K562 (cell line): ENCODE measurements around the gene CTSZ. TPM values are rescaled to one million over a fixed set of nuclear protein-coding genes. Genes with fewer than 3 reads are reported as not detected.

Experiments used
- ARID3B ChIP-seq: fragments of 250-450 bp; sonication (Bioruptor Pico); IDR thresholded peaks from 2 replicates; pipeline ENCODE4 v1.4.0; 2020; ENCODE audit warnings: borderline replicate concordance
- CBFA2T3 ChIP-seq: fragments of 450-650 bp; IDR thresholded peaks from 2 replicates; pipeline ENCODE4 v1.6.1; 2017
- CREB3L1 ChIP-seq: fragments of 450-650 bp; IDR thresholded peaks from 2 replicates; pipeline ENCODE4 v1.6.1; 2014; ENCODE audit warnings: low read depth, mild to moderate bottlenecking, moderate library complexity, borderline replicate concordance
- CXXC5 ChIP-seq: fragments of 250-450 bp; sonication (Bioruptor Pico); IDR thresholded peaks from 2 replicates; pipeline ENCODE4 v1.8.0; 2022; ENCODE audit warnings: inconsistent platforms, mild to moderate bottlenecking, moderate library complexity
- ELF2 ChIP-seq: fragments of 250-450 bp; sonication (Bioruptor Pico); IDR thresholded peaks from 2 replicates; pipeline ENCODE4 v1.5.0; 2021; ENCODE audit warnings: mild to moderate bottlenecking
- ETS1 ChIP-seq: conservative IDR thresholded peaks from 2 replicates; pipeline ENCODE4 v1.6.1; 2011; ENCODE audit warnings: low read depth, mild to moderate bottlenecking, low read length; ENCODE audit not compliant: control insufficient read depth
- IFI16 ChIP-seq: fragments of 250-450 bp; sonication (Bioruptor Pico); IDR thresholded peaks from 2 replicates; pipeline ENCODE4 v2.1.2; 2022; ENCODE audit warnings: mild to moderate bottlenecking, inconsistent platforms
- KDM4B ChIP-seq, 2 experiments: fragments of 450-650 bp in 1 of 2; sonication (generic) in 1 of 2; IDR thresholded peaks; 2 replicates each; pipeline ENCODE4 v1.6.1; 2016 to 2017; ENCODE audit warnings: borderline replicate concordance in 2 of 2, antibody characterized with exemption in 1 of 2, low read depth in 1 of 2, mild to moderate bottlenecking in 1 of 2
- L3MBTL2 ChIP-seq: fragments of 450-650 bp; IDR thresholded peaks from 2 replicates; pipeline ENCODE4 v1.6.1; 2016; ENCODE audit warnings: mild to moderate bottlenecking, moderate library complexity
- MITF ChIP-seq: IDR thresholded peaks from 2 replicates; pipeline ENCODE4 v1.6.1; 2014; ENCODE audit warnings: antibody characterized with exemption
- NBN ChIP-seq: fragments of 450-650 bp; IDR thresholded peaks from 2 replicates; pipeline ENCODE4 v1.6.1; 2016; ENCODE audit warnings: low read depth, mild to moderate bottlenecking
- PHF20 ChIP-seq: fragments of 450-650 bp; IDR thresholded peaks from 2 replicates; pipeline ENCODE4 v1.6.1; 2018; ENCODE audit not compliant: partially characterized antibody
- PTBP1 ChIP-seq: fragments of 200-400 bp; formaldehyde crosslinking; IDR thresholded peaks from 2 replicates; pipeline ENCODE4 v1.6.1; 2017; ENCODE audit warnings: low read depth, low read length
- RHOXF2B ChIP-seq: fragments of 250-450 bp; sonication (Bioruptor Pico); conservative IDR thresholded peaks from 2 replicates; pipeline ENCODE4 v1.5.1; 2021
- SMAD4 ChIP-seq: fragments of 250-450 bp; sonication (Bioruptor Pico); conservative IDR thresholded peaks from 2 replicates; pipeline ENCODE4 v1.8.0; 2021; ENCODE audit warnings: inconsistent platforms, mild to moderate bottlenecking, moderate library complexity
- TAF15 ChIP-seq: fragments of 200-400 bp; formaldehyde crosslinking; IDR thresholded peaks from 2 replicates; pipeline ENCODE4 v1.6.1; 2017; ENCODE audit warnings: mild to moderate bottlenecking, low read depth, low read length, moderate library complexity
- THRAP3 ChIP-seq: fragments of 450-650 bp; IDR thresholded peaks from 2 replicates; pipeline ENCODE4 v1.6.1; 2016; ENCODE audit warnings: mild to moderate bottlenecking, inconsistent platforms, borderline replicate concordance
- ZBTB12 ChIP-seq: fragments of 250-450 bp; sonication (Bioruptor Pico); IDR thresholded peaks from 2 replicates; pipeline ENCODE4 v1.4.0; 2020
- ZNF253 ChIP-seq: fragments of 250-450 bp; sonication (Bioruptor Pico); conservative IDR thresholded peaks from 2 replicates; pipeline ENCODE4 v1.6.1; 2021; ENCODE audit warnings: mild to moderate bottlenecking
- ZNF384 ChIP-seq: IDR thresholded peaks from 2 replicates; pipeline ENCODE4 v1.6.1; 2012; ENCODE audit warnings: low read depth, low read length, improper control_type of control experiment
- polyA plus RNA-seq, 8 experiments: library from polyadenylated mRNA; depleted of rRNA in 4 of 8; stranded (reverse) in 5 of 8; unstranded in 3 of 8; fragments of >200 nt; fragmentation: Nextera tagmentation in 2 of 8; fragmentation: Illumina TruSeq in 1 of 8; extraction: Ambion mirVana in 2 of 8; extraction: Trizol in 1 of 8; gene quantifications; 2 replicates each; pipeline versions ENCODE4 v1.2.1 to v1.2.3, GENCODE V29; 2011 to 2014; ENCODE audit warnings: inconsistent platforms in 1 of 8, missing spikeins in 1 of 8
- total RNA-seq, 7 experiments: library from RNA; depleted of rRNA in 6 of 7; stranded (reverse); fragments of >200 nt in 6 of 7; fragmentation: Illumina TruSeq in 2 of 7; extraction: Trizol in 2 of 7; gene quantifications; 2 replicates each; pipeline versions ENCODE4 v1.2.1 to v1.2.3, GENCODE V29; 2011 to 2021; ENCODE audit warnings: low replicate concordance in 1 of 7

The CTSZ gene
- total and polyA plus RNA-seq, 9 of the 15 experiments (the other 6 are each of a cell fraction or from before 2014, with no cell fraction given) = 1.6 to 143 (median 82.8) TPM

- 0 out of 2 replicates have a peak, but pooled peaks have one; percentile 11 for TF ChIP-seq SMAD4 (CRISPR knock-in tag)
- no peak for TF ChIP-seq ETS1
- no peak for TF ChIP-seq PHF20
- peak; percentile 28; the same call in 1 of the 2 replicates for TF ChIP-seq CREB3L1
- no peak for TF ChIP-seq IFI16
- peak; percentile 77 for TF ChIP-seq CBFA2T3
- TF ChIP-seq ZNF384 = no peak
- no peak for TF ChIP-seq ZNF253 (CRISPR knock-in tag)
- no peak for TF ChIP-seq ZBTB12 (CRISPR knock-in tag)
- no peak for TF ChIP-seq TAF15
- no peak for TF ChIP-seq MITF
- no peak for TF ChIP-seq NBN
- TF ChIP-seq L3MBTL2 = peak; percentile 12; the same call in 1 of the 2 replicates
- TF ChIP-seq ARID3B (CRISPR knock-in tag) = no peak
- no peak; the same call in 1 of the 2 replicates for TF ChIP-seq CXXC5 (CRISPR knock-in tag)
- TF ChIP-seq KDM4B (IDR thresholded peaks at IDR 0.05; ENCODE audit: borderline replicate concordance in 2 of 2, low read depth in 1 of 2) = no peak
- TF ChIP-seq ELF2 (CRISPR knock-in tag) = no peak
- no peak for TF ChIP-seq PTBP1
- TF ChIP-seq RHOXF2B (CRISPR knock-in tag) = no peak
- TF ChIP-seq THRAP3 = no peak
Observed at GRCh38 chr20:59010995-59011873, 4.2 kb upstream of the CTSZ start (continued).
